Thymus (tissue), 11 donors: ENCODE measurements around the gene CMTM5. TPM values are rescaled to one million over a fixed set of nuclear protein-coding genes. Genes with fewer than 3 reads are reported as not detected.
"Not testable (repeated sequence)": the region's sequence is repeated elsewhere in the genome, so short reads cannot be mapped to it uniquely, and the experiment has no call there.

Source experiments
- DNase-seq, 9 donors: peaks; one replicate each; pipeline ENCODE4 v3.0.0-alpha.2; 2013; ENCODE audit warnings: low spot score in 9 of 9, low read depth in 6 of 9, missing footprints in 1 of 9
- H3K27ac ChIP-seq, 2 donors: one replicate each; pipeline ENCODE4 v1.5.1; 2013; ENCODE audit warnings: control low read depth in 1 of 2, low read depth in 1 of 2, low read length in 1 of 2, mild to moderate bottlenecking in 1 of 2, moderate library complexity in 1 of 2
- H3K27me3 ChIP-seq, 2 donors: one replicate each; pipeline ENCODE4 v1.5.1; 2013; ENCODE audit warnings: low read length in 1 of 2; ENCODE audit not compliant: control insufficient read depth in 2 of 2, insufficient read depth in 1 of 2
- H3K36me3 ChIP-seq, 2 donors: one replicate each; pipeline ENCODE4 v1.5.1; 2013; ENCODE audit warnings: low read length in 1 of 2, mild to moderate bottlenecking in 1 of 2, moderate library complexity in 1 of 2; ENCODE audit not compliant: control insufficient read depth in 2 of 2, insufficient read depth in 2 of 2
- H3K4me1 ChIP-seq, 2 donors: one replicate each; pipeline ENCODE4 v1.5.1; 2013; ENCODE audit warnings: low read length in 2 of 2; ENCODE audit not compliant: control insufficient read depth in 2 of 2, insufficient read depth in 2 of 2
- H3K4me3 ChIP-seq, 2 donors: one replicate each; pipeline ENCODE4 v1.5.1; 2013; ENCODE audit warnings: low read length in 2 of 2, control low read depth in 1 of 2, mild to moderate bottlenecking in 1 of 2
- H3K9me3 ChIP-seq, 2 donors: one replicate each; pipeline ENCODE4 v1.5.1; 2013; ENCODE audit warnings: low read length in 1 of 2, mild to moderate bottlenecking in 1 of 2; ENCODE audit not compliant: control insufficient read depth in 2 of 2, insufficient read depth in 1 of 2
- WGBS: extraction: QIAGEN DNeasy Blood & Tissue Kit; methylation state at CpG from one replicate; pipeline ENCODE4 v1.1.7; 2013; 5-methylcytosine and 5-hydroxymethylcytosine counted together
- polyA plus RNA-seq: library from polyadenylated mRNA; stranded (reverse); fragments of 200-250 nt; gene quantifications from one replicate; pipeline ENCODE4 v1.2.3, GENCODE V29; 2013
- total RNA-seq: library from RNA; stranded (reverse); fragments of 120-200 nt; gene quantifications from one replicate; pipeline ENCODE4 v1.2.4, GENCODE V29; 2013
- donor health status: healthy.

Gene CMTM5
- total and polyA plus RNA-seq, 2 donors = 0.05 to 0.37 TPM

DNA sequence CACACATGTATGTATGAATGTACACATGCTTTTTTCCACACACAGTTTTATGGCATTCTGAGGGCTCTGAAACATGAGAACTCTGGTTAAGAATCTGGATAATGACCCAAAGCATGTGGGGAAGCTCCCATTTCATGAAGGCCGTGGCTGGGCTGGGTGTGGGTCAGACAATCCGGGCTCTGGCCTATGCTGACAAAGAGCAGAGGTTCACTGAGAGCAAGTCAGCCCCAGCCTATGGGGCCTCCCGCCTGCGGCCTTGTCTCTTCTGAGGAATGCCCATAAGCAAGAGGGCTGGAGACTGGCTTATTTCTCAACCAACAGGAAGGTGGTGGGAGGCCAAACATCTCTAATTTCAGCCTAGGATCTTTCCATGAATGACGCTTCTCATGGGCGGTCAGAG lies 22.7 kb downstream of the CMTM5 start:
- H3K4me3 ChIP-seq = no peak overlapping the region
- no peak overlapping the region for H3K27ac ChIP-seq
- no peaks in the 10 kb centered on the region for H3K4me1 ChIP-seq
- DNase-seq = no peak
- H3K9me3 ChIP-seq = no peaks in the 10 kb centered on the region
- 94% methylated on average over 6 of the region's 6 CpGs for WGBS
- no peaks in the 10 kb centered on the region for H3K36me3 ChIP-seq
- H3K27me3 ChIP-seq = peaks cover 0 to 5% of the 10 kb centered on the region in 2 donors

DNA sequence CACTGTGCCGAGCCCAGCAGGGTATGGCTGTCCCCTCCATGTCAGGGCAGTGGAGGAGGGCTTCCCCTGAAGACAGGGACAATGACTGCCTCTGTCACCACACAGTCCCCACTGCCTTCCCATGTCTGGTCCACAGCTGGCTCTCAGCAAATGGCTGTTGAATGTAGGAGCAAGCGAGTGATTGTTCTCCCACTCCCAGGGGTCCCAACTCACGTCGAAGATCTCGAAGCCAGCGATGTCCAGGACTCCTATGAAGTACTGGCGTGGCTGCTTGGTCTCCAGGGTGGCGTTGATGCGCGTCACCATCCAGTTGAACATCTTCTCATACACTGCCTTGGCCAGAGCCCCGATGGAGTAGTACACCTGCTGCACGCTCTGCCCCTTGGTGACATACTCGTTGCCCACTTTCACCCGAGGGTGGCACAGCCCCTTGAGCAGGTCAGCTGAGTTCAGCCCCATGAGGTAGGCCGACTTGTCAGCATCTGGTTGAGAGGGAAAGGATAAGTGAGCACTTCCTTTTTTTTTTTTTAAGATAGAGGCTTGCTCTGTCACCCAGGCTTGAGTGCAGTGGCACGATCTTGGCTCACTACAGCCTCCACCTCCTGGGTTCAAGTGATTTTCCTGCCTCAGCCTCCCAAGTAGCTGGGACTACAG lies 23.8 kb downstream of the CMTM5 start:
- not testable (repeated sequence) for H3K4me3 ChIP-seq, H3K27me3 ChIP-seq, DNase-seq, H3K9me3 ChIP-seq, H3K36me3 ChIP-seq, H3K27ac ChIP-seq, H3K4me1 ChIP-seq
- 81% methylated on average over 16 of the region's 16 CpGs for WGBS

DNA sequence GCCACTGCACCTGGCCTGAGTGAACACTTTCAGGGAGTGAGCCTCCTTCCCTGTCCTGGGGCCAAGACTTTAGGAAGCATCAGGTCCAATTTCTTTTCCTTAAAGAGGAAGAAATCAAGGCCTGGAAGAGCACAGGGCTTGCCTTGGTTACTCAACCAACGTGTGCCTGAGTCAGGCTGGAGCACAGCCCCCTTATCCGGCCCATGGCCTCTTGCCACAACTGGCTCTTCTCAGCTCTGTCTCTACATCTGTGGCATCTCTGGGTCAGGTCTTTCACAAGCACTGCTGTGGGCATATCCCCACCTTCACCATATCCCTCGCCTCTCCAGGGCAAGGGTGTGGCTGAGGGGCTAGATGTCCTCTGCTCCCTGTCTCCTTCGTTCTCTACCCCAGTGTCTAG lies 24.4 kb downstream of the CMTM5 start:
- no peak for DNase-seq
- Histone ChIP-seq H3K4me3 (no peak overlapping the region), H3K4me1 (no peaks in the 10 kb centered on the region), H3K9me3 (no peaks in the 10 kb centered on the region), H3K27ac (no peak overlapping the region), H3K36me3 (no peaks in the 10 kb centered on the region), H3K27me3 (peaks cover 0 to 5% of the 10 kb centered on the region in 2 donors)
- WGBS = 95% methylated on average over 4 of the region's 4 CpGs

DNA sequence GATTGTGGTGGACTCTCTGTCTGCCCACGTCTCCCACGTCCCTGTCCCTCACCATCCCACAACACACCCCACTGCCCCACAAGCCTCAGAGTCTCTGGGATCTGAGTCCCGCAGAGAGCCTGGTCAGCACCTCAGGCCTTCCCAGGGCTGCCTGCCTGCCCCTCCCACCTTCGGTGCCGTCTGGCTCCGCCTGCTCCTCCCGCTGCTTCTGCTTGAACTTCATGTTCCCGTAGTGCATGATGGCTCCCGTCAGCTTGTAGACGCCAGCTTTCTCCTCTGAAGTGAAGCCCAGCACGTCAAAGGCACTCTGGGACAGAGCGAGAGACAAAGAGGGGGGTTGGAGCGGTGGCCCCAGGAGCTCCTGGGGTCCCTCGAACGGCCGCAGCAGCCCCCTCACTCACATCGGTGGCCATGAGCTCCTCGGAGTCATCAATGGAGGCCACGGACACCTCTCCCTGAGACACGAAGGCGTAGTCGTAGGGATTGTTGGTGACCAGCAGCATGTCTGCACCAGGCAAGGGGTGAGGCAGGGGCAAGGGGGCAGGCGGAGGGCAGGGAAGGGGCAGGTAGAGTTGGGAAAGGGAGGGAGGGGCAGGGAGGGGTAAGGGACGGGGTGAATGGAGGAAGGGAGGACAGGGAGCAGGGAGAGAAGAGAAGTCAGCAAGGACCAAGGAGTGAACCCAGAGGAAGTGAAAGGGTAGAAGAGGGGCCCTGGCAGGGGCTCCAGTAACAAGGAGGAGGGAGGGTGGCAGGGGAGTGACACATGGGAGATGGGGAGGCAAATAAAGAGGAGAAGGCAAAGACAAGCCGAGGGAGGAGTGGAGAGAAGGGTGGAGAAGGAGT lies 25.7 kb downstream of the CMTM5 start:
- 89% methylated on average over 25 of the region's 25 CpGs for WGBS
- Histone ChIP-seq H3K27ac (no peak overlapping the region), H3K36me3 (no peaks in the 10 kb centered on the region), H3K27me3 (peaks cover 0 to 2% of the 10 kb centered on the region in 2 donors), H3K9me3 (no peaks in the 10 kb centered on the region), H3K4me1 (no peaks in the 10 kb centered on the region), H3K4me3 (no peak overlapping the region)
- no peak for DNase-seq

DNA sequence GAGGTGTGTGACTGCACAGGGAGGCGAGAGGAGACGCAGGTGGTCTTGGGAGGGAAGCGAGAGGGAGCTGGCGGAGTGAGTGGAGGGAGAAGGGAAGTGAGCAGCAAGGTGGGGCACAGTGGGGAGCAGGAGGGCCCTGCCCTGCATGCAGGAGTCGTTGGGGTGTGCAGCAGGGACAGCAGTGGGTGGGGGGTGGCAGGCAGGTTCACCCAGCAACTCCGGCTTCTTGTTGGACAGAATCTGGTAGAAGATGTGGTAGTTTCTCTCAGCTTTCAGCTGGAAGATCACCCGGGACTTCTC lies 26.2 kb downstream of the CMTM5 start:
- Histone ChIP-seq H3K4me3 (no peak overlapping the region), H3K4me1 (no peaks in the 10 kb centered on the region), H3K27ac (no peak overlapping the region), H3K27me3 (peaks cover 0 to 2% of the 10 kb centered on the region in 2 donors), H3K9me3 (no peaks in the 10 kb centered on the region), H3K36me3 (no peaks in the 10 kb centered on the region)
- DNase-seq = no peak
- 68% methylated on average over 7 of the region's 7 CpGs for WGBS

DNA sequence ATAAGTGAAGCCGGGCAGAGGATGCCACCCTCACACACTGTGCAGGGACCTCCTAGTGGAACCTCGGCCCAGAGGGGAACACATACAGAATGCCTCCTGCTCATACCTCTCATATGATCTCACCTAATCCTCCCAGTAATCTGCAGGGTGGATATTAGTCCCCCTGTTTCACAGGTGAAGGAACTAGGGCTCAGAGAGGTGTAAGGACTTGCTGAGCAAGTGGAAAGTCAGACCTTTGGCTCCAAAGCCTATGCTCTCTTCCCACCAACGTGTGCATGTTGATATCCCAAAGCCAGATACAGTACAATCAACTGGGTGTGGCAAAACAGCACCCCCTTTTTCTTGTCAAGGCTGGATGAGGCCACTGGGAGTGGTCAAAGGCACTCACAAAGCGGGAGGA lies 27.1 kb downstream of the CMTM5 start:
- Histone ChIP-seq H3K4me3 (no peak overlapping the region), H3K27me3 (peaks cover 0 to 2% of the 10 kb centered on the region in 2 donors), H3K36me3 (no peaks in the 10 kb centered on the region), H3K27ac (no peak overlapping the region), H3K9me3 (no peaks in the 10 kb centered on the region), H3K4me1 (no peaks in the 10 kb centered on the region)
- no peak for DNase-seq
- 92% methylated on average over 4 of the region's 4 CpGs for WGBS

DNA sequence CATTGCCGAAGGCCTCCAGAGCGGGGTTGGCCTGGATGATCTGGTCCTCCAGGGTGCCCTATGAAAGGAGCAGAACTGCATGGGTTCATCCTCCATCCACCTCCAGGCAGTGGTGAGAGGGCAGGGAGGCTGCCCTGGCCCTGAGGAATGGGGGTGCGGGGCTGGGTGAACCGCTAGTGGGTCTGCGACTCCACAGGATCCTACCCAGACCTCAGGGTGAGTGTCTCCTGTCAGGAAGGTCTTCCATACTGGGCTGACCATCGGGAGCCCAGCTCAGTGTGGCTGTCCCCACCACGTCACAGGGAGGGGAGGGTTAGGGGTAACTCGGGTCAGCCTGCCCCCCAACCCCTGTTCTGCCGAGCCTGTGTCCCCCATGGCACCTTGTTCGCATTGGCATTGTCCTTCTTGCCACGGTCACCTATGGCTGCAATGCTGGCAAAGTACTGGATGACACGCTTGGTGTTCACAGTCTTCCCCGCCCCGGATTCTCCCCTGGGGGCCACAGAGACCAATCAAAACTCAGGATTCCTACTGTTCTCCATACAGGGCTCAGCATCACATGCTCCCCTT lies 27.6 kb downstream of the CMTM5 start:
- Histone ChIP-seq H3K27ac (no peak overlapping the region), H3K27me3 (peaks cover 0 to 2% of the 10 kb centered on the region in 2 donors), H3K4me1 (no peaks in the 10 kb centered on the region), H3K9me3 (no peaks in the 10 kb centered on the region), H3K36me3 (no peaks in the 10 kb centered on the region), H3K4me3 (no peak overlapping the region)
- DNase-seq = no peak
- 95% methylated on average over 14 of the region's 14 CpGs for WGBS

DNA sequence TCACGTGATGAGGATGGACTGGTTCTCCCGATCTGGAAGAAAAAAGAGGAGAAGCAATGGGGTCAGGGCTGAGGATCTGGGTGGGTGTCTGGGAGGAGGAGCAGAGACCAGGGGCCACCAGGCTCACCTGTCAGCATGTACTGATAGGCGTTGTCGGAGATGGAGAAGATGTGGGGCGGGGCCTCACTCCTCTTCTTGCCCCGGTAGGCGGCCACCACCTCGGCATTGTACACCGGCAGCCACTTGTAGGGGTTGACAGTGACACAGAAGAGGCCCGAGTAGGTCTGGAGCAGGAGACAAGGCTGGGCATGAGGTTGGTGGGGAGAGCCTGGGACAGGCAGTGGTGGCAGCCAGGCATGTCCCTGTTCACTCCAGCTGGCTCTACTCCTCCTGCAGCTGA lies 28.2 kb downstream of the CMTM5 start:
- Histone ChIP-seq H3K9me3 (no peaks in the 10 kb centered on the region), H3K4me3 (no peak overlapping the region), H3K36me3 (no peaks in the 10 kb centered on the region), H3K4me1 (no peaks in the 10 kb centered on the region), H3K27me3 (peaks cover 0 to 2% of the 10 kb centered on the region in 2 donors), H3K27ac (no peak overlapping the region)
- 95% methylated on average over 10 of the region's 10 CpGs for WGBS
- no peak for DNase-seq

DNA sequence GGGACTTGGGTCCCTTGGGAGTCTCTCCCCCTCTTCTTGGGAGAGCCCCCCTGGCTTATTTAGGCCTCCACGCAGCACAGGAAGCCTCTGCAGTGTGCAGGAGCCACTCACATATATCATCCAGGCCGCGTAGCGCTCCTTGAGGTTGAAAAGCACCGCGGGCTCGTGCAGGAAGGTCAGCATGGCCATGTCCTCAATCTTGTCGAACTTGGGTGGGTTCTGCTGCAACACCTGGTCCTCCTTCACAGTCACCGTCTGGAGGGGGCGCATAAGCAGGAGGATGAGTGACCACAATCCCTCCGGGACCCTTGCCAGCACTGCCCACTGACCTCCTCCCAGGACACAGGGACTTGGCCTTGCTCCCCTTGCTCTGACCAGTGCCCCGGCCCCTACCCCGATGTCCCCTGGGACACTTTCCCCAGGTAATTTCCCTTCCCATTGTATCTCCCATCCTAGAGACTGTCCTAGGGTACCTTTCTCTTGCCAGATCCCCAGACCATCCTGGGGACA lies 28.7 kb downstream of the CMTM5 start:
- WGBS = 89% methylated on average over 13 of the region's 13 CpGs
- Histone ChIP-seq H3K27me3 (peaks cover 0 to 2% of the 10 kb centered on the region in 2 donors), H3K9me3 (no peaks in the 10 kb centered on the region), H3K27ac (no peak overlapping the region), H3K4me1 (no peaks in the 10 kb centered on the region), H3K4me3 (no peak overlapping the region), H3K36me3 (no peaks in the 10 kb centered on the region)
- no peak for DNase-seq
